H1 (cell line): ENCODE data around the gene POLDIP2. TPM values are rescaled to one million over a fixed set of nuclear protein-coding genes. Genes with fewer than 3 reads are reported as not detected.

Experiments used
- CTCF ChIA-PET: fragments of 300-600 bp; sonication (Branson Sonifier 250); formaldehyde crosslinking; loops from one replicate; lab custom pipeline; 2021; ENCODE audit not compliant: partially characterized antibody; lab: Charles Lee
- POLR2A ChIA-PET: fragments of 300-600 bp; sonication (Branson Sonifier 250); formaldehyde crosslinking; loops from one replicate; lab custom pipeline; 2021; ENCODE audit warnings: inconsistent platforms; ENCODE audit not compliant: partially characterized antibody; lab: Charles Lee
- DNase-seq, 2 experiments: peaks; one replicate each; pipeline versions ENCODE4 v3.0.0 to v3.0.0-alpha.2; 2010 to 2022; ENCODE audit warnings: low spot score in 2 of 2, low read depth in 1 of 2, mixed read lengths in 1 of 2
- FAIRE-seq: peaks from 2 replicates; lab custom pipeline; 2011; peaks lifted over from hg19 to GRCh38; lab: Jason Lieb, UNC
- H2AFZ ChIP-seq: 2 replicates; pipeline ENCODE4 v1.8.1; 2012; ENCODE audit warnings: low read length, inconsistent platforms
- H2AK5ac ChIP-seq: 2 replicates; pipeline ENCODE4 v1.6.1; 2013; ENCODE audit warnings: low read depth, low read length
- H2BK120ac ChIP-seq: replicated peaks from 2 replicates; pipeline ENCODE3; 2013; ENCODE audit warnings: low read depth, low read length, inconsistent platforms
- H2BK12ac ChIP-seq: 2 replicates; pipeline ENCODE4 v1.6.1; 2013; ENCODE audit warnings: low read depth, low read length
- H2BK15ac ChIP-seq: 2 replicates; pipeline ENCODE4 v1.6.1; 2013; ENCODE audit warnings: low read length
- H2BK20ac ChIP-seq: 2 replicates; pipeline ENCODE4 v1.6.1; 2013; ENCODE audit warnings: low read length
- H2BK5ac ChIP-seq: 2 replicates; pipeline ENCODE4 v1.6.1; 2013; ENCODE audit warnings: low read depth, low read length
- H3K14ac ChIP-seq: 2 replicates; pipeline ENCODE4 v1.6.1; 2013; ENCODE audit warnings: inconsistent platforms; ENCODE audit not compliant: insufficient read length
- H3K18ac ChIP-seq: 2 replicates; pipeline ENCODE4 v1.6.1; 2013; ENCODE audit warnings: low read length; ENCODE audit errors: extremely low read depth
- H3K23ac ChIP-seq: 2 replicates; pipeline ENCODE4 v1.6.1; 2013; ENCODE audit warnings: inconsistent platforms; ENCODE audit not compliant: insufficient read length
- H3K23me2 ChIP-seq: 2 replicates; pipeline ENCODE4 v1.6.1; 2013; ENCODE audit warnings: low read depth, low read length
- H3K27ac ChIP-seq: 2 replicates; pipeline ENCODE4 v1.6.1; 2011; ENCODE audit warnings: low read depth, low read length, inconsistent platforms
- H3K27me3 ChIP-seq, 4 experiments: replicated peaks in 1 of 4; 1 replicate in 1 of 4; 2 replicates in 3 of 4; pipeline versions ENCODE4 v1.6.1 to v1.8.1; 2011 to 2013; ENCODE audit warnings: low read length in 3 of 4, mild to moderate bottlenecking in 3 of 4, inconsistent platforms in 2 of 4, mixed read lengths in 2 of 4, moderate library complexity in 1 of 4; ENCODE audit not compliant: control insufficient read depth in 3 of 4, insufficient read depth in 3 of 4; ENCODE audit errors: extremely low read depth in 1 of 4
- H3K36me3 ChIP-seq, 4 experiments: 2 replicates each; pipeline versions ENCODE4 v1.6.1 to v1.8.1; 2011 to 2013; ENCODE audit warnings: mild to moderate bottlenecking in 4 of 4, low read length in 3 of 4, moderate library complexity in 2 of 4, control low read depth in 1 of 4, inconsistent platforms in 1 of 4; ENCODE audit not compliant: insufficient read depth in 4 of 4, control insufficient read depth in 2 of 4
- H3K4ac ChIP-seq: replicated peaks from 2 replicates; pipeline ENCODE3; 2013; ENCODE audit warnings: low read length, low read depth, mixed read lengths, inconsistent platforms; ENCODE audit not compliant: insufficient read length
- H3K4me1 ChIP-seq, 4 experiments: replicated peaks in 1 of 4; 1 replicate in 1 of 4; 2 replicates in 3 of 4; pipeline versions ENCODE4 v1.6.1 to v1.8.1; 2011 to 2013; ENCODE audit warnings: low read length in 3 of 4, inconsistent platforms in 2 of 4, mixed read lengths in 1 of 4; ENCODE audit not compliant: insufficient read depth in 4 of 4, control insufficient read depth in 3 of 4
- H3K4me2 ChIP-seq, 2 experiments: 2 replicates each; pipeline versions ENCODE4 v1.6.1 to v1.8.1; 2011 to 2013; ENCODE audit warnings: low read depth in 2 of 2, low read length in 2 of 2, control low read depth in 1 of 2, inconsistent platforms in 1 of 2, mild to moderate bottlenecking in 1 of 2; ENCODE audit not compliant: insufficient read depth in 1 of 2
- H3K4me3 ChIP-seq, 4 experiments: fragments of 200-600, 300-600 bp in 1 of 4; sonication (generic), shearing (Covaris generic), sonication (Bioruptor Twin) in 1 of 4; 2 replicates each; pipeline versions ENCODE4 v1.5.1 to v1.8.1; 2011 to 2016; ENCODE audit warnings: low read length in 4 of 4, low read depth in 3 of 4, control low read depth in 2 of 4, inconsistent platforms in 2 of 4, mild to moderate bottlenecking in 2 of 4, mixed read lengths in 1 of 4, moderate library complexity in 1 of 4; ENCODE audit not compliant: insufficient read depth in 2 of 4; ENCODE audit errors: extremely low read depth in 1 of 4
- H3K56ac ChIP-seq: replicated peaks from 2 replicates; pipeline ENCODE3; 2013; ENCODE audit warnings: low read depth, mild to moderate bottlenecking, mixed read lengths, low read length, inconsistent platforms; ENCODE audit not compliant: insufficient read length
- H3K79me1 ChIP-seq: 2 replicates; pipeline ENCODE4 v1.6.1; 2013; ENCODE audit warnings: low read depth, low read length, control low read depth
- H3K79me2 ChIP-seq, 2 experiments: 2 replicates each; pipeline versions ENCODE4 v1.6.1 to v1.8.1; 2012 to 2013; ENCODE audit warnings: low read length in 2 of 2, mild to moderate bottlenecking in 2 of 2, inconsistent platforms in 1 of 2; ENCODE audit not compliant: insufficient read depth in 2 of 2, control insufficient read depth in 1 of 2
- H3K9ac ChIP-seq, 4 experiments: replicated peaks in 1 of 4; 1 replicate in 1 of 4; 2 replicates in 3 of 4; pipeline versions ENCODE4 v1.6.1 to v1.8.1; 2011 to 2013; ENCODE audit warnings: low read depth in 3 of 4, low read length in 3 of 4, control low read depth in 2 of 4, mild to moderate bottlenecking in 2 of 4, moderate library complexity in 2 of 4, inconsistent platforms in 1 of 4; ENCODE audit errors: extremely low read depth in 1 of 4
- H3K9me3 ChIP-seq, 2 experiments: 2 replicates each; pipeline versions ENCODE4 v1.6.1 to v1.8.1; 2012 to 2013; ENCODE audit warnings: mild to moderate bottlenecking in 2 of 2, moderate library complexity in 2 of 2, control low read depth in 1 of 2, inconsistent platforms in 1 of 2, low read depth in 1 of 2, low read length in 1 of 2, mixed read lengths in 1 of 2; ENCODE audit not compliant: insufficient read depth in 2 of 2
- H4K20me1 ChIP-seq, 2 experiments: replicated peaks in 1 of 2; 2 replicates each; pipeline versions ENCODE3 to v1.8.1; 2011 to 2013; ENCODE audit warnings: inconsistent platforms in 2 of 2, low read length in 2 of 2, mild to moderate bottlenecking in 1 of 2; ENCODE audit not compliant: insufficient read depth in 2 of 2, control insufficient read depth in 1 of 2
- H4K5ac ChIP-seq: 2 replicates; pipeline ENCODE4 v1.6.1; 2013; ENCODE audit warnings: low read length, low read depth, mixed read lengths, inconsistent platforms; ENCODE audit not compliant: insufficient read length
- H4K8ac ChIP-seq: 2 replicates; pipeline ENCODE4 v1.8.0; 2013; ENCODE audit warnings: mild to moderate bottlenecking, moderate library complexity, low read length, inconsistent platforms; ENCODE audit not compliant: insufficient read depth; ENCODE audit errors: extremely low read depth
- H4K91ac ChIP-seq: replicated peaks from 2 replicates; pipeline ENCODE3; 2013; ENCODE audit warnings: low read length, mixed read lengths, inconsistent platforms; ENCODE audit not compliant: insufficient read length
- ATF2 ChIP-seq: IDR thresholded peaks from 2 replicates; pipeline ENCODE4 v1.6.1; 2012; ENCODE audit warnings: low read length, inconsistent platforms
- CTCF ChIP-seq, 3 experiments: IDR thresholded peaks; 1 replicate in 2 of 3; 2 replicates in 1 of 3; pipeline versions ENCODE4 v1.5.1 to v1.6.1; 2011; ENCODE audit warnings: low read length in 3 of 3, mild to moderate bottlenecking in 3 of 3, inconsistent platforms in 2 of 3, low read depth in 1 of 3, moderate library complexity in 1 of 3; ENCODE audit not compliant: insufficient read depth in 1 of 3; ENCODE audit errors: control extremely low read depth in 1 of 3
- EGR1 ChIP-seq: IDR thresholded peaks from 2 replicates; pipeline ENCODE4 v1.6.1; 2011; ENCODE audit warnings: low read depth, low read length, borderline replicate concordance
- FOSL1 ChIP-seq: IDR thresholded peaks from 2 replicates; pipeline ENCODE4 v1.6.1; 2011; ENCODE audit warnings: mild to moderate bottlenecking, low read depth, low read length, moderate library complexity; ENCODE audit not compliant: insufficient read depth
- HDAC6 ChIP-seq: IDR thresholded peaks from one replicate; pipeline ENCODE4 v1.7.1; 2012; ENCODE audit warnings: low read depth, mild to moderate bottlenecking, inconsistent platforms, low read length, moderate library complexity
- JUND ChIP-seq: IDR thresholded peaks from 2 replicates; pipeline ENCODE4 v1.6.1; 2011; ENCODE audit warnings: mild to moderate bottlenecking, improper control_type of control experiment, low read length
- NANOG ChIP-seq: IDR thresholded peaks from 2 replicates; pipeline ENCODE4 v1.6.1; 2011; ENCODE audit warnings: low read length, low read depth, mild to moderate bottlenecking, inconsistent platforms; ENCODE audit not compliant: insufficient read depth, poor library complexity, severe bottlenecking
- RFX5 ChIP-seq: IDR thresholded peaks from 2 replicates; pipeline ENCODE4 v1.6.1; 2011; ENCODE audit warnings: low read depth, low read length, improper control_type of control experiment, borderline replicate concordance
- SUZ12 ChIP-seq: fragments of 200-600 bp; sonication (generic); IDR thresholded peaks from 2 replicates; pipeline ENCODE4 v1.6.1; 2012; ENCODE audit warnings: mild to moderate bottlenecking, inconsistent platforms, low read length, moderate library complexity, mixed read lengths
- WGBS, 2 experiments: shearing (Covaris generic) in 1 of 2; methylation state at CpG; one replicate each; pipeline versions ENCODE4 v1.1.6 to v1.1.7; 2013 to 2015; ENCODE audit warnings: low lambda C conversion rate in 2 of 2, mixed read lengths in 2 of 2, inconsistent platforms in 1 of 2, low coverage in 1 of 2, missing lambda C conversion rate in 1 of 2; ENCODE audit not compliant: insufficient replicate concordance in 2 of 2, insufficient coverage in 1 of 2, insufficient read length in 1 of 2; ENCODE audit errors: extremely low coverage in 1 of 2, missing lambda C conversion rate in 1 of 2; 5-methylcytosine and 5-hydroxymethylcytosine counted together
- polyA plus RNA-seq, 7 experiments: library from polyadenylated mRNA; depleted of rRNA in 3 of 7; stranded (reverse) in 5 of 7; unstranded in 2 of 7; fragments of >200 nt in 5 of 7; fragments of 200-250 nt in 2 of 7; gene quantifications; 1 replicate in 5 of 7; 2 replicates in 1 of 7; 4 replicates in 1 of 7; pipeline versions ENCODE4 v1.2.1 to v1.2.3, GENCODE V29; 2011 to 2013; ENCODE audit warnings: missing spikeins in 2 of 7, mixed read lengths in 2 of 7
- total RNA-seq: library from RNA; stranded (reverse); fragmentation: NEBNext Ultra II Directional; extraction: Animal tissue kit (Norgen Biotek cat#: 25700); gene quantifications from 2 replicates; pipeline ENCODE4 v1.2.1, GENCODE V29; 2021

POLDIP2 gene
- total and polyA plus RNA-seq, 2 of the 8 experiments (the other 6 are each of a cell fraction or from before 2014, with no cell fraction given): 74.0 to 76.1 TPM

- H3K79me1 ChIP-seq: no peaks in the 10 kb centered on the region; the same call in 1 of the 2 replicates
- no peak overlapping the region for H3K27ac ChIP-seq
- H3K18ac ChIP-seq: no peak overlapping the region
- ChIA-PET POLR2A (interaction anchor here (0.6 to 12.7 kb wide), 6 partner anchors 11 to 38 kb away, joined by 3 to 103 read pairs (median 4); partner anchors contain the start of gene POLDIP2), CTCF (interaction anchor here (0.8 to 4.6 kb wide), 13 partner anchors 8 to 486 kb away, joined by 3 to 20 read pairs (median 4); partner anchors contain the start of genes IFT20, POLDIP2, SLC13A2 and SLC46A1)
- H2AFZ ChIP-seq: no peak overlapping the region
- no peaks in the 10 kb centered on the region for H3K79me2 ChIP-seq
- H2AK5ac ChIP-seq: no peak overlapping the region
- no peak overlapping the region for H4K5ac ChIP-seq
- H2BK15ac ChIP-seq: no peak overlapping the region
- no peak overlapping the region for H3K56ac ChIP-seq
- H3K14ac ChIP-seq: no peak overlapping the region
- no peaks in the 10 kb centered on the region for H3K36me3 ChIP-seq
- H3K23me2 ChIP-seq: peaks cover 16% of the 10 kb centered on the region; the same call in 1 of the 2 replicates
- no peak overlapping the region for H2BK120ac ChIP-seq
- FAIRE-seq (no peak), DNase-seq (no peak)
- H4K20me1 ChIP-seq: peaks cover 2 to 12% of the 10 kb centered on the region in 2 experiments
- no peak overlapping the region for H3K9ac ChIP-seq
- no peak overlapping the region for H4K91ac ChIP-seq
- no peak overlapping the region for H4K8ac ChIP-seq
- H3K23ac ChIP-seq: no peak overlapping the region
- H3K4me2 ChIP-seq: peak overlapping the region; percentile 62 to 89
- no peak overlapping the region for H2BK5ac ChIP-seq
- H2BK12ac ChIP-seq: no peak overlapping the region
- no peaks in the 10 kb centered on the region for H3K9me3 ChIP-seq
- H3K4ac ChIP-seq: no peak overlapping the region
- peaks cover 3 to 16% (median 9%) of the 10 kb centered on the region in 4 experiments; a peak in 6 of 7 replicates for H3K4me1 ChIP-seq
- peak overlapping the region in 3 of 4 experiments; percentile 19 to 79 (median 34); a peak in 4 of 8 replicates for H3K4me3 ChIP-seq
- 81% methylated on average over 1 of the region's 1 CpG; no CpG with 5 or more reads in 1 of the 2 experiments for WGBS, 2 experiments
- no peak overlapping the region for H2BK20ac ChIP-seq
- H3K27me3 ChIP-seq: peaks cover 9 to 19% (median 19%) of the 10 kb centered on the region in 4 experiments
- TF ChIP-seq ATF2 (no peak), JUND (no peak), FOSL1 (no peak), NANOG (no peak), CTCF (IDR thresholded peaks at IDR 0.05; ENCODE audit: control extremely low read depth in 1 of 3, insufficient read depth in 1 of 3, low read depth in 1 of 3, low read length in 3 of 3) (no peak), SUZ12 (no peak), RFX5 (no peak), HDAC6 (no peak), EGR1 (no peak)
These were observed 13.4 kb upstream of the POLDIP2 start for GRCh38 chr17:28370744-28371103.
